NCI-H446 (cell line): Measurements from ENCODE around the gene FOXC1.

Experiments used
- DNase-seq, 2 experiments: peaks; one replicate each; lab custom pipeline; 2025; lab: John Stamatoyannopoulos, UW

The FOXC1 gene

GRCh38 chr6:1600063-1600763 is 9.5 kb upstream of the FOXC1 start:
- DNase-seq, result no peak

GRCh38 chr6:1600764-1601157 is 9.0 kb upstream of the FOXC1 start:
- no peak for DNase-seq

GRCh38 chr6:1601158-1602048 is 8.3 kb upstream of the FOXC1 start:
- no peak for DNase-seq

GRCh38 chr6:1602049-1602713 is 7.5 kb upstream of the FOXC1 start:
- no peak for DNase-seq

GRCh38 chr6:1603708-1604107 is 6.0 kb upstream of the FOXC1 start:
- no peak for DNase-seq

GRCh38 chr6:1604158-1605003 is 5.3 kb upstream of the FOXC1 start:
- DNase-seq, result peak in 1 of 2 experiments; percentile 76

- no peak for DNase-seq
Observed at GRCh38 chr6:1605004-1605892, 4.5 kb upstream of the FOXC1 start.

GRCh38 chr6:1605893-1606779 is 3.6 kb upstream of the FOXC1 start:
- DNase-seq, result no peak

GRCh38 chr6:1606780-1607515 is 2.8 kb upstream of the FOXC1 start:
- DNase-seq, result no peak

GRCh38 chr6:1607516-1608221 is 2.0 kb upstream of the FOXC1 start:
- DNase-seq, result no peak

GRCh38 chr6:1608222-1609040 is 1.3 kb upstream of the FOXC1 start:
- DNase-seq, result no peak

GRCh38 chr6:1609041-1609647 is 571 bp upstream of the FOXC1 start:
- peak in 1 of 2 experiments; percentile 48 for DNase-seq

- peak in 1 of 2 experiments; percentile 15 for DNase-seq
Observed at GRCh38 chr6:1610497-1611321, 994 bp downstream of the FOXC1 start.

GRCh38 chr6:1611322-1611571 is 1.5 kb downstream of the FOXC1 start:
- peak in 1 of 2 experiments; percentile 31 for DNase-seq

- DNase-seq, result peak in 1 of 2 experiments; percentile 19
Observed at GRCh38 chr6:1611572-1612298, 2.0 kb downstream of the FOXC1 start.
